ENCODE data around the gene CMTM4. TPM values are rescaled to one million over a fixed set of nuclear protein-coding genes. Genes with fewer than 3 reads are reported as not detected.

Gene CMTM4
- polyA plus RNA-seq, 1 of the 3 experiments (the other 2 are of a cell fraction): 21.7 TPM

- Histone ChIP-seq H3K9me3 (no peaks in the 10 kb centered on the region), H3K4me3 (ENCODE audit: low read depth in 2 of 2, low read length in 1 of 2) (no peak overlapping the region), H3K27ac (ENCODE audit: low read depth in 2 of 2, low read length in 1 of 2) (no peak overlapping the region), H3K4me1 (ENCODE audit: control insufficient read depth in 1 of 2, insufficient read depth in 2 of 2, low read depth in 1 of 2, low read length in 1 of 2) (peaks cover 4 to 6% of the 10 kb centered on the region in 2 experiments; a peak in 1 of 4 replicates), H3K9me2 (no peaks in the 10 kb centered on the region), H3K9ac (no peak overlapping the region), H3K79me2 (ENCODE audit: insufficient read depth) (peaks cover 4% of the 10 kb centered on the region; the same call in 1 of the 2 replicates), H2AFZ (ENCODE audit: low read depth) (no peak overlapping the region), H3K36me3 (replicated peaks in 1 of 2; ENCODE audit: control insufficient read depth in 1 of 2, insufficient read depth in 2 of 2, low read length in 1 of 2) (no peaks in the 10 kb centered on the region), H3K27me3 (ENCODE audit: insufficient read depth) (no peaks in the 10 kb centered on the region), H4K20me1 (ENCODE audit: insufficient read depth) (no peaks in the 10 kb centered on the region), H3F3A (replicated peaks; ENCODE audit: insufficient read depth) (no peaks in the 10 kb centered on the region), H3K4me2 (no peak overlapping the region)
- no peak for TF ChIP-seq REST (IDR thresholded peaks at IDR 0.05; ENCODE audit: low read depth, low read length)
- no peak for TF ChIP-seq SMC3 (IDR thresholded peaks at IDR 0.05; ENCODE audit: low read depth, low read length)
- TF ChIP-seq USF1 (IDR thresholded peaks at IDR 0.05; ENCODE audit: borderline replicate concordance, low read depth): no peak
- no peak for TF ChIP-seq GABPA (IDR thresholded peaks at IDR 0.05; ENCODE audit: low read depth)
- TF ChIP-seq FOSL2 (IDR thresholded peaks at IDR 0.05; ENCODE audit: borderline replicate concordance, low read depth): no peak
- no peak for TF ChIP-seq NFIC (IDR thresholded peaks at IDR 0.05; ENCODE audit: borderline replicate concordance)
- TF ChIP-seq YY1 (IDR thresholded peaks at IDR 0.05; ENCODE audit: low read depth): no peak
- TF ChIP-seq FOXJ3 (CRISPR knock-in tag; IDR thresholded peaks at IDR 0.05): no peak
- no peak for TF ChIP-seq TCF12 (IDR thresholded peaks at IDR 0.05)
- TF ChIP-seq ELF1 (IDR thresholded peaks at IDR 0.05): no peak
- POLR2A ChIA-PET: no interaction called here
- 100% methylated on average over 1 of the region's 1 CpG for WGBS (ENCODE audit: low lambda C conversion rate)
- DNase-seq: no peak
- CTCF ChIA-PET: interaction anchor here (0.8 to 2.0 kb wide), 4 partner anchors 13 to 44 kb away, joined by 3 to 10 read pairs (median 4); no protein-coding TSS in a partner anchor
Observed at GRCh38 chr16:66647866-66648265, 48.7 kb downstream of the CMTM4 start.

- peaks cover 9% of the 10 kb centered on the region; the same call in 1 of the 2 replicates for H3K79me2 ChIP-seq (ENCODE audit: insufficient read depth)
- TF ChIP-seq IRF3 (IDR thresholded peaks at IDR 0.05; ENCODE audit: low read depth, low read length) (no peak), EP300 (IDR thresholded peaks at IDR 0.05; ENCODE audit: borderline replicate concordance in 1 of 2, low read depth in 1 of 2, low read length in 1 of 2) (no peak), FOXM1 (IDR thresholded peaks at IDR 0.05; ENCODE audit: low read depth) (no peak), CHD2 (IDR thresholded peaks at IDR 0.05; ENCODE audit: low read length, partially characterized antibody) (no peak), NRF1 (IDR thresholded peaks at IDR 0.05; ENCODE audit: low read depth, low read length) (no peak), SMC3 (IDR thresholded peaks at IDR 0.05; ENCODE audit: low read depth, low read length) (no peak), EZH2phosphoT487 (IDR thresholded peaks at IDR 0.05; ENCODE audit: borderline replicate concordance, low read depth) (no peak)
- peaks cover 5% of the 10 kb centered on the region for H3F3A ChIP-seq (replicated peaks; ENCODE audit: insufficient read depth)
- no peak overlapping the region for H2AFZ ChIP-seq (ENCODE audit: low read depth)
- no peaks in the 10 kb centered on the region for H3K4me1 ChIP-seq (ENCODE audit: control insufficient read depth in 1 of 2, insufficient read depth in 2 of 2, low read depth in 1 of 2, low read length in 1 of 2)
- no peaks in the 10 kb centered on the region for H3K27me3 ChIP-seq (ENCODE audit: insufficient read depth)
- H4K20me1 ChIP-seq (ENCODE audit: insufficient read depth): no peaks in the 10 kb centered on the region
- H3K4me3 ChIP-seq (ENCODE audit: low read depth in 2 of 2, low read length in 1 of 2): no peak overlapping the region
- no peaks in the 10 kb centered on the region for H3K9me2 ChIP-seq
- ChIA-PET POLR2A (no interaction called here), CTCF (interaction anchor here (2.9 to 9.2 kb wide), 2 partner anchors 10 to 33 kb away, joined by 13 to 66 read pairs; no protein-coding TSS in a partner anchor)
- whole genome bisulfite sequencing (ENCODE audit: low lambda C conversion rate): 100% methylated on average over 1 of the region's 1 CpG
- H3K27ac ChIP-seq (ENCODE audit: low read depth in 2 of 2, low read length in 1 of 2): no peak overlapping the region
- no peak for DNase-seq
- H3K9ac ChIP-seq: no peak overlapping the region
- H3K9me3 ChIP-seq: no peaks in the 10 kb centered on the region
- H3K36me3 ChIP-seq (replicated peaks in 1 of 2; ENCODE audit: control insufficient read depth in 1 of 2, insufficient read depth in 2 of 2, low read length in 1 of 2): no peaks in the 10 kb centered on the region
- H3K4me2 ChIP-seq: no peak overlapping the region
Observed at GRCh38 chr16:66641387-66641786, 55.2 kb downstream of the CMTM4 start.
